Right lobe of liver (tissue), 4 donors: ENCODE results near the gene AKAP13.

Source experiments
- POLR2A ChIP-seq: fragments of 450-650 bp; IDR thresholded peaks from one replicate; pipeline ENCODE4 v1.6.1; 2017; ENCODE audit warnings: antibody characterized with exemption, mild to moderate bottlenecking
- TF ChIP-seq, protein P1 (sequence below), 4 donors: fragments of 200-600 bp in 3 of 4; fragments of 450-650 bp in 1 of 4; IDR thresholded peaks; one replicate each; pipeline versions ENCODE4 v1.5.1 to v1.8.0; 2016 to 2022; ENCODE audit warnings: antibody characterized with exemption in 4 of 4, mild to moderate bottlenecking in 2 of 4
- donor health status: DM: no; HTN: no; CAD: no.
- donor health status: DM: no; HTN: no; CAD: no.
- donor health status: DM: no; HTN: yes; CAD: no.

DNA sequence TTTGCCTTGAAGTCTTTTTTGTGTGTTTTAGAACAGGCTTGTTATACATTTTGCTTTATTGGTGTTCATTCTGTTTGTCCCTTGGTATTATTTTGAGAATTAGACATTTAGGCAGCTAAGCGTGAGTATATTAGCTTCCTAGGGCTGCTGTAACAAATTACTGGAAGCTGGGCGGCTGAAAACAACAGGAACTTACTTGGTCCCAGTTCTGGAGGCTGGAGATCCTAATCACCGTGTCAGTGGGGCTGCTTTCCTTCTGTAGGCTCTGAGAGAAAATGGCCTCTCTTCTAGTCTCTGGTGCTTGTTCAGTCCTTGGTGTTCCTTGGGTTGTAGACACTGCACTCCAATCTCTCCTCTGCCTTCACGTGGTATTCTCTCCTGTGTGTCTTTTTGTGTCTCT, 272.1 kb downstream of the AKAP13 start:
- TF ChIP-seq, protein P1, sequence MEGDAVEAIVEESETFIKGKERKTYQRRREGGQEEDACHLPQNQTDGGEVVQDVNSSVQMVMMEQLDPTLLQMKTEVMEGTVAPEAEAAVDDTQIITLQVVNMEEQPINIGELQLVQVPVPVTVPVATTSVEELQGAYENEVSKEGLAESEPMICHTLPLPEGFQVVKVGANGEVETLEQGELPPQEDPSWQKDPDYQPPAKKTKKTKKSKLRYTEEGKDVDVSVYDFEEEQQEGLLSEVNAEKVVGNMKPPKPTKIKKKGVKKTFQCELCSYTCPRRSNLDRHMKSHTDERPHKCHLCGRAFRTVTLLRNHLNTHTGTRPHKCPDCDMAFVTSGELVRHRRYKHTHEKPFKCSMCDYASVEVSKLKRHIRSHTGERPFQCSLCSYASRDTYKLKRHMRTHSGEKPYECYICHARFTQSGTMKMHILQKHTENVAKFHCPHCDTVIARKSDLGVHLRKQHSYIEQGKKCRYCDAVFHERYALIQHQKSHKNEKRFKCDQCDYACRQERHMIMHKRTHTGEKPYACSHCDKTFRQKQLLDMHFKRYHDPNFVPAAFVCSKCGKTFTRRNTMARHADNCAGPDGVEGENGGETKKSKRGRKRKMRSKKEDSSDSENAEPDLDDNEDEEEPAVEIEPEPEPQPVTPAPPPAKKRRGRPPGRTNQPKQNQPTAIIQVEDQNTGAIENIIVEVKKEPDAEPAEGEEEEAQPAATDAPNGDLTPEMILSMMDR (IDR thresholded peaks at IDR 0.05), result no peak
- TF ChIP-seq POLR2A, result no peak
